CD14-positive monocyte (primary cell): ENCODE data around the gene SPAG16. TPM values are rescaled to one million over a fixed set of nuclear protein-coding genes. Genes with fewer than 3 reads are reported as not detected.
"Not testable (repeated sequence)": the region's sequence is repeated elsewhere in the genome, so short reads cannot be mapped to it uniquely, and the experiment has no call there.

Source experiments
- DNase-seq, 3 donors: peaks; one replicate each; pipeline ENCODE4 v3.0.0-alpha.2; 2011 to 2022
- H2AFZ ChIP-seq: 2 replicates; pipeline ENCODE4 v1.6.0; 2012; ENCODE audit warnings: mild to moderate bottlenecking, low read depth, low read length, inconsistent platforms; ENCODE audit not compliant: insufficient read depth, poor library complexity, severe bottlenecking
- H3K27ac ChIP-seq, 2 donors: 1 replicate in 1 of 2; 2 replicates in 1 of 2; pipeline ENCODE4 v1.5.1; 2012 to 2013; ENCODE audit warnings: low read length in 2 of 2, control low read depth in 1 of 2, inconsistent platforms in 1 of 2, low read depth in 1 of 2, mild to moderate bottlenecking in 1 of 2
- H3K27me3 ChIP-seq, 2 donors: one replicate each; pipeline versions ENCODE4 v1.6.0 to v1.6.1; 2011 to 2013; ENCODE audit warnings: low read length in 2 of 2; ENCODE audit not compliant: control insufficient read depth in 2 of 2, insufficient read depth in 2 of 2
- H3K36me3 ChIP-seq, 2 donors: replicated peaks in 1 of 2; 1 replicate in 1 of 2; 2 replicates in 1 of 2; pipeline versions ENCODE4 v1.5.1 to v1.6.1; 2012 to 2013; ENCODE audit warnings: low read length in 2 of 2, control low read depth in 1 of 2, inconsistent platforms in 1 of 2, mild to moderate bottlenecking in 1 of 2; ENCODE audit not compliant: insufficient read depth in 2 of 2, control insufficient read depth in 1 of 2
- H3K4me1 ChIP-seq, 2 donors: 1 replicate in 1 of 2; 2 replicates in 1 of 2; pipeline versions ENCODE4 v1.5.1 to v1.6.1; 2012 to 2013; ENCODE audit warnings: low read length in 2 of 2, control low read depth in 1 of 2, inconsistent platforms in 1 of 2, mild to moderate bottlenecking in 1 of 2, moderate library complexity in 1 of 2; ENCODE audit not compliant: insufficient read depth in 2 of 2, control insufficient read depth in 1 of 2
- H3K4me2 ChIP-seq: replicated peaks from 2 replicates; pipeline ENCODE3; 2012; ENCODE audit warnings: low read length, moderate library complexity, mild to moderate bottlenecking; ENCODE audit not compliant: poor library complexity, severe bottlenecking; ENCODE audit errors: extremely low read depth
- H3K4me3 ChIP-seq, 3 experiments: fragments of 200-600 bp in 1 of 3; sonication (generic) in 1 of 3; replicated peaks in 1 of 3; 1 replicate in 2 of 3; 2 replicates in 1 of 3; pipeline ENCODE4 v1.5.1; 2011 to 2013; ENCODE audit warnings: low read length in 3 of 3, mild to moderate bottlenecking in 3 of 3, control low read depth in 2 of 3, low read depth in 2 of 3, inconsistent platforms in 1 of 3, moderate library complexity in 1 of 3
- H3K79me2 ChIP-seq: 2 replicates; pipeline ENCODE4 v1.6.0; 2012; ENCODE audit warnings: mild to moderate bottlenecking, control low read depth, inconsistent platforms, low read length, moderate library complexity; ENCODE audit not compliant: insufficient read depth
- H3K9ac ChIP-seq: 2 replicates; pipeline ENCODE4 v1.6.0; 2017; ENCODE audit warnings: low read length, mild to moderate bottlenecking; ENCODE audit not compliant: insufficient read depth, poor library complexity, severe bottlenecking
- H3K9me3 ChIP-seq, 2 donors: replicated peaks in 1 of 2; 1 replicate in 1 of 2; 2 replicates in 1 of 2; pipeline versions ENCODE4 v1.5.1 to v1.6.1; 2012 to 2013; ENCODE audit warnings: low read length in 2 of 2, control low read depth in 1 of 2; ENCODE audit not compliant: control insufficient read depth in 1 of 2, insufficient read depth in 1 of 2
- H4K20me1 ChIP-seq: 2 replicates; pipeline ENCODE4 v1.6.0; 2012; ENCODE audit warnings: mild to moderate bottlenecking, low read length, control low read depth, moderate library complexity; ENCODE audit not compliant: insufficient read depth
- H3K27ac Mint-ChIP-seq, 7 donors: one replicate each; pipeline ENCODE4 v1.8.0; 2020; ENCODE audit warnings: mild to moderate bottlenecking in 7 of 7, mixed read lengths in 7 of 7, moderate library complexity in 6 of 7, inconsistent platforms in 2 of 7
- H3K27me3 Mint-ChIP-seq, 3 donors: one replicate each; pipeline ENCODE4 v1.8.0; 2021 to 2022; ENCODE audit warnings: low read depth in 3 of 3, mild to moderate bottlenecking in 3 of 3, mixed read lengths in 3 of 3, moderate library complexity in 3 of 3, inconsistent platforms in 1 of 3
- H3K36me3 Mint-ChIP-seq, 2 donors: one replicate each; pipeline ENCODE4 v1.8.0; 2020; ENCODE audit warnings: mixed read lengths in 2 of 2, inconsistent platforms in 1 of 2, mild to moderate bottlenecking in 1 of 2
- H3K4me1 Mint-ChIP-seq: one replicate; pipeline ENCODE4 v1.8.0; 2020; ENCODE audit warnings: mild to moderate bottlenecking, mixed read lengths
- H3K4me3 Mint-ChIP-seq, 2 donors: one replicate each; pipeline ENCODE4 v1.8.0; 2020; ENCODE audit warnings: mild to moderate bottlenecking in 2 of 2, mixed read lengths in 2 of 2, moderate library complexity in 1 of 2
- H3K9me3 Mint-ChIP-seq, 7 donors: one replicate each; pipeline ENCODE4 v1.8.0; 2020 to 2022; ENCODE audit warnings: mixed read lengths in 7 of 7, mild to moderate bottlenecking in 6 of 7, moderate library complexity in 6 of 7, inconsistent platforms in 2 of 7
- CTCF ChIP-seq: fragments of 200-600 bp; IDR thresholded peaks from one replicate; pipeline ENCODE4 v1.8.0; 2022; ENCODE audit warnings: antibody characterized with exemption, mild to moderate bottlenecking
- WGBS: methylation state at CpG from one replicate; pipeline ENCODE4 v1.1.5; 2013; ENCODE audit warnings: missing lambda C conversion rate; ENCODE audit not compliant: insufficient coverage; 5-methylcytosine and 5-hydroxymethylcytosine counted together
- intact Hi-C, 2 donors: fragments of 100-400 bp; cut with micrococcal nuclease; formaldehyde crosslinking; loops; one replicate each; pipeline versions ENCODE4 v1.15.0 to v1.15.1; 2023
- polyA plus RNA-seq, 3 donors: library from polyadenylated mRNA; depleted of rRNA in 1 of 3; unstranded in 2 of 3; stranded (reverse) in 1 of 3; fragments of 300-500 nt in 2 of 3; fragments of >200 nt in 1 of 3; fragmentation: Illumina TruSeq in 2 of 3; gene quantifications; 1 replicate in 2 of 3; 2 replicates in 1 of 3; pipeline ENCODE4 v1.2.3, GENCODE V29; 2012 to 2021

Gene SPAG16
- polyA plus RNA-seq, 3 donors: 0.12 to 0.30 TPM; not detected in 1

GRCh38 chr2:213703406-213704098 lies 419.3 kb downstream of the SPAG16 start:
- WGBS: 93% methylated on average over 3 of the region's 6 CpGs
- Histone ChIP-seq H3K27me3 (no peaks in the 10 kb centered on the region), H3K36me3 (no peaks in the 10 kb centered on the region), H3K9me3 (peaks cover 16% of the 10 kb centered on the region in 2 donors), H3K4me1 (no peaks in the 10 kb centered on the region), H3K4me2 (no peak overlapping the region), H3K9ac (no peak overlapping the region), H2AFZ (no peak overlapping the region), H3K79me2 (no peaks in the 10 kb centered on the region), H3K4me3 (no peak overlapping the region), H4K20me1 (no peaks in the 10 kb centered on the region), H3K27ac (no peak overlapping the region)
- no peak for TF ChIP-seq CTCF
- Mint-ChIP-seq H3K4me1 (no peaks in the 10 kb centered on the region), H3K27me3 (peaks cover 0 to 2% (median 0%) of the 10 kb centered on the region in 3 donors), H3K9me3 (peaks cover 0 to 20% (median 7%) of the 10 kb centered on the region in 7 donors), H3K36me3 (no peaks in the 10 kb centered on the region), H3K27ac (no peak overlapping the region), H3K4me3 (no peak overlapping the region)
- no peak for DNase-seq
- intact Hi-C loops: no loop called here

GRCh38 chr2:213710164-213710563 lies 425.9 kb downstream of the SPAG16 start:
- Histone ChIP-seq H3K4me1 (no peaks in the 10 kb centered on the region), H3K4me3 (no peak overlapping the region), H3K4me2 (no peak overlapping the region), H3K9ac (no peak overlapping the region), H3K27me3 (no peaks in the 10 kb centered on the region), H3K27ac (no peak overlapping the region), H3K79me2 (no peaks in the 10 kb centered on the region), H2AFZ (no peak overlapping the region), H3K36me3 (no peaks in the 10 kb centered on the region), H3K9me3 (no peaks in the 10 kb centered on the region), H4K20me1 (no peaks in the 10 kb centered on the region)
- no peaks in the 10 kb centered on the region for H3K4me1 Mint-ChIP-seq
- H3K36me3 Mint-ChIP-seq: no peaks in the 10 kb centered on the region
- no peak overlapping the region for H3K27ac Mint-ChIP-seq
- DNase-seq: no peak
- peaks cover 0 to 4% (median 0%) of the 10 kb centered on the region in 7 donors for H3K9me3 Mint-ChIP-seq
- H3K27me3 Mint-ChIP-seq: no peaks in the 10 kb centered on the region
- no CpG with 5 or more reads among the region's 6 CpGs for WGBS
- no peak for TF ChIP-seq CTCF
- intact Hi-C loops: no loop called here
- no peak overlapping the region for H3K4me3 Mint-ChIP-seq

GRCh38 chr2:213718411-213718810 lies 434.1 kb downstream of the SPAG16 start:
- H4K20me1 ChIP-seq, H3K4me3 ChIP-seq, H3K36me3 Mint-ChIP-seq, H3K4me1 ChIP-seq, H3K27ac Mint-ChIP-seq, H3K27ac ChIP-seq, H3K27me3 Mint-ChIP-seq, H3K4me1 Mint-ChIP-seq, H2AFZ ChIP-seq, H3K36me3 ChIP-seq, H3K4me3 Mint-ChIP-seq, DNase-seq, intact Hi-C loops, H3K27me3 ChIP-seq, H3K9ac ChIP-seq, H3K4me2 ChIP-seq, H3K79me2 ChIP-seq: not testable (repeated sequence)
- peaks cover 0 to 11% of the 10 kb centered on the region in 2 donors for H3K9me3 ChIP-seq
- H3K9me3 Mint-ChIP-seq: peaks cover 2 to 18% (median 10%) of the 10 kb centered on the region in 7 donors
- WGBS: 92% methylated on average over 8 of the region's 16 CpGs
